ENCODE measurements around the gene HTD2.

HTD2 gene

DNA sequence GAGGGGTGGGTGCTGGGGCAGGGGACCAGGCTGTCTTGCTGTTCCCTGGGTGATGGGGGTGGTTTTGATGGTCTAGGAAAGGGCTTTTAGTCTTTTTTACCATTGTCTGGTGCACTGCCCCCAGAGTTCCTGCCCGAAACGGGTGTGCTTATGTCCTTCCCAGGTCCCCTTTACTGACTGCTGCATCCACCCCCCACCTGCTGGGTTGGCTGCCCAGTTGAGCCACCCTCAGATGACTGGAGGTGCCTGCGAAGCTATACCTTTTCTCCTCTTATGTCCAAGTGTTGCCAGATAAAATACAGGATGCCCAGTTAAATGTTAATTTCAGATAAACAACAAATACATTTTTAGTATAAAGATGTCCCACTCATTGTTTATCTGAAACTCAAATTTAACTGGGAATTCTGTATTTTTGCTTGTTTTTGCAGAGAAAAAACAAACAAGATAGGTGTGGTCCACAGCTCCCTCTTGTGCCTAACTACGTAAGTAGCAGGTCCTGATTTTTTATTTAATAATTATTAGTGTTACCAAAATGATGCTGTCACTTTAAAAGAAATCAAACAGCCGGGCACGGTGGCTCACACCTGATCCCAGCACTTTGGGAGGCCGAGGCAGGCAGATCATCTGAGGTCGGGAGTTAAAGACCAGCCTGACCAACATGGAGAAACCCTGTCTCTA lies 6.3 kb upstream of the HTD2 start:
- TF ChIP-seq, protein P1, sequence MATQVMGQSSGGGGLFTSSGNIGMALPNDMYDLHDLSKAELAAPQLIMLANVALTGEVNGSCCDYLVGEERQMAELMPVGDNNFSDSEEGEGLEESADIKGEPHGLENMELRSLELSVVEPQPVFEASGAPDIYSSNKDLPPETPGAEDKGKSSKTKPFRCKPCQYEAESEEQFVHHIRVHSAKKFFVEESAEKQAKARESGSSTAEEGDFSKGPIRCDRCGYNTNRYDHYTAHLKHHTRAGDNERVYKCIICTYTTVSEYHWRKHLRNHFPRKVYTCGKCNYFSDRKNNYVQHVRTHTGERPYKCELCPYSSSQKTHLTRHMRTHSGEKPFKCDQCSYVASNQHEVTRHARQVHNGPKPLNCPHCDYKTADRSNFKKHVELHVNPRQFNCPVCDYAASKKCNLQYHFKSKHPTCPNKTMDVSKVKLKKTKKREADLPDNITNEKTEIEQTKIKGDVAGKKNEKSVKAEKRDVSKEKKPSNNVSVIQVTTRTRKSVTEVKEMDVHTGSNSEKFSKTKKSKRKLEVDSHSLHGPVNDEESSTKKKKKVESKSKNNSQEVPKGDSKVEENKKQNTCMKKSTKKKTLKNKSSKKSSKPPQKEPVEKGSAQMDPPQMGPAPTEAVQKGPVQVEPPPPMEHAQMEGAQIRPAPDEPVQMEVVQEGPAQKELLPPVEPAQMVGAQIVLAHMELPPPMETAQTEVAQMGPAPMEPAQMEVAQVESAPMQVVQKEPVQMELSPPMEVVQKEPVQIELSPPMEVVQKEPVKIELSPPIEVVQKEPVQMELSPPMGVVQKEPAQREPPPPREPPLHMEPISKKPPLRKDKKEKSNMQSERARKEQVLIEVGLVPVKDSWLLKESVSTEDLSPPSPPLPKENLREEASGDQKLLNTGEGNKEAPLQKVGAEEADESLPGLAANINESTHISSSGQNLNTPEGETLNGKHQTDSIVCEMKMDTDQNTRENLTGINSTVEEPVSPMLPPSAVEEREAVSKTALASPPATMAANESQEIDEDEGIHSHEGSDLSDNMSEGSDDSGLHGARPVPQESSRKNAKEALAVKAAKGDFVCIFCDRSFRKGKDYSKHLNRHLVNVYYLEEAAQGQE (IDR thresholded peaks at IDR 0.05; ENCODE audit: insufficient read depth in 1 of 2, low read depth in 2 of 2, low read length in 2 of 2): no peak
- TF ChIP-seq POLR2AphosphoS5 (IDR thresholded peaks at IDR 0.05; ENCODE audit: low read depth, low read length) (no peak), SIN3A (IDR thresholded peaks at IDR 0.05; ENCODE audit: borderline replicate concordance, insufficient read depth, low read length) (no peak), TAF1 (IDR thresholded peaks at IDR 0.05; ENCODE audit: borderline replicate concordance, insufficient read depth, low read length) (no peak), FOXP2 (optimal IDR thresholded peaks at IDR 0.05; ENCODE audit: borderline replicate concordance, extremely low read depth, extremely low read length, insufficient read depth) (no peak)

DNA sequence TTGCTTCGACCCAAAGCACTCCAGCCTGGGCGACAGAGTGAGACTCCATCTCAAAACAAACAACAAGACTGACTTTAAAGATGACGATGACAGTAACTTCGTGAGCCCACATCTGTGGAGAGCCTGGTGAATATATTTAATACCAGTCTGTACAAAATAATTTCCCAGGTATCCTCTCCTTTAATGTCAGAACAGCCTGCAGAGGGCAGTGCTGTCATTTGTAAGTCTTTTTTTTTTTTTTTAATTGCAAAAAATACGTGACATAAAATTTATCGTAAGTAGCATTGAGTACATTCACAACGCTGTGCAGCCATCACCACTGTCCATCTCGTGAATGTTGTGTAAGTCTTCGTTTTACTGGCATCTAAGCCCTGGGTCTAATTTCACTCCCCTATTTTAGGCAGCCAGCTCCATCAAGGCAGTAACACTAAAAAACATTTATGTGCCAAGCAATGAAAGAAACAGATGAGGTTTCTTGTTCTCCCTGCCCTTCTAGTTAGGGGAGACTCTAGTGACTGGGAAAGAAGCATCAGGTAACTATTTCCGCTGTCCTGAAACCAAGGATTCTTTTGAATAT lies 1.4 kb downstream of the HTD2 start:
- TF ChIP-seq, protein P1 (IDR thresholded peaks at IDR 0.05; ENCODE audit: insufficient read depth in 1 of 2, low read depth in 2 of 2, low read length in 2 of 2): no peak
- TF ChIP-seq TAF1 (IDR thresholded peaks at IDR 0.05; ENCODE audit: borderline replicate concordance, insufficient read depth, low read length) (no peak), FOXP2 (optimal IDR thresholded peaks at IDR 0.05; ENCODE audit: borderline replicate concordance, extremely low read depth, extremely low read length, insufficient read depth) (no peak), POLR2AphosphoS5 (IDR thresholded peaks at IDR 0.05; ENCODE audit: low read depth, low read length) (no peak), SIN3A (IDR thresholded peaks at IDR 0.05; ENCODE audit: borderline replicate concordance, insufficient read depth, low read length) (no peak)

DNA sequence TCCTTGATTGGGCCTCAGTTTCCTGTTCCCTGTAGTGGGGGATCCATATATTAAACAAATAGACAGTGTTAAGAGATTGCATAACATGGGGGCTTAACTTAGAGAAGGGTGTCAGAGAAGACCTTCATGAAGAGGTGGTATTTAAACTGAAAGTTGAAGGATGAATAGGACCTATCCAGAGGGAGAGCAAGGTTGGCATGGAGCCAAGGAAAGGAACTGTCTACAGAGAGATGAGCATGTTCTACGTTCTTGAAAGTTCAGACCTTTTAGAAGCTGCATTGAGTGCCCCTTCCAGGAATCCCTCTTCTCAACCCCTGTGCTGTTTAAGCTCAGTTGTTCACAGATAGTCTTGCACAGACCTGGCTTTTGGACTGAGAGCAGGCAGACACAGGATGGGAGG lies 2.4 kb downstream of the HTD2 start:
- TF ChIP-seq SIN3A (IDR thresholded peaks at IDR 0.05; ENCODE audit: borderline replicate concordance, insufficient read depth, low read length) (no peak), POLR2AphosphoS5 (IDR thresholded peaks at IDR 0.05; ENCODE audit: low read depth, low read length) (no peak), FOXP2 (optimal IDR thresholded peaks at IDR 0.05; ENCODE audit: borderline replicate concordance, extremely low read depth, extremely low read length, insufficient read depth) (no peak), TAF1 (IDR thresholded peaks at IDR 0.05; ENCODE audit: borderline replicate concordance, insufficient read depth, low read length) (no peak)
- TF ChIP-seq, protein P1 (IDR thresholded peaks at IDR 0.05; ENCODE audit: insufficient read depth in 1 of 2, low read depth in 2 of 2, low read length in 2 of 2): no peak

DNA sequence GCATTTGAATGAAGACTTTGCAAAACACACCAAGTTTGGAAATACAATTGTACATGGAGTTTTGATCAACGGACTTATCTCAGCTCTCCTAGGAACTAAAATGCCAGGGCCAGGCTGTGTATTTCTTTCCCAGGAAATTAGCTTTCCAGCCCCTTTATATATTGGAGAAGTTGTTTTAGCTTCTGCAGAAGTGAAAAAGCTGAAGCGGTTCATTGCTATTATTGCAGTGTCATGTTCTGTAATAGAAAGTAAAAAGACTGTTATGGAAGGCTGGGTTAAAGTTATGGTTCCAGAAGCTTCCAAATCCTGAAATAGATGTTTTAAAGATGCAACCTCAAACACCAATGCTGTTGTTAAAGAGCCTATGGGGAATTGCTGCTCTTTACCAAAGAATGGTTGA lies 11.5 kb downstream of the HTD2 start:
- TF ChIP-seq FOXP2 (optimal IDR thresholded peaks at IDR 0.05; ENCODE audit: borderline replicate concordance, extremely low read depth, extremely low read length, insufficient read depth): no peak
- TF ChIP-seq SIN3A (IDR thresholded peaks at IDR 0.05; ENCODE audit: borderline replicate concordance, insufficient read depth, low read length): no peak
- no peak for TF ChIP-seq TAF1 (IDR thresholded peaks at IDR 0.05; ENCODE audit: borderline replicate concordance, insufficient read depth, low read length)
- TF ChIP-seq POLR2AphosphoS5 (IDR thresholded peaks at IDR 0.05; ENCODE audit: low read depth, low read length): no peak
- TF ChIP-seq, protein P1 (IDR thresholded peaks at IDR 0.05; ENCODE audit: insufficient read depth in 1 of 2, low read depth in 2 of 2, low read length in 2 of 2): no peak
